Neural cell (in vitro differentiated cells): ENCODE data around the gene NCAPD3. TPM values are rescaled to one million over a fixed set of nuclear protein-coding genes. Genes with fewer than 3 reads are reported as not detected.

Experiments
- H2AFZ ChIP-seq: fragments of 200-600, 300-800 bp; sonication (generic), shearing (Covaris generic); 2 replicates; pipeline ENCODE4 v1.6.0; 2014; ENCODE audit warnings: low read depth, mild to moderate bottlenecking, antibody characterized with exemption, low read length, moderate library complexity
- H3F3A ChIP-seq: fragments of 200-600 bp; shearing (Covaris generic); 2 replicates; pipeline ENCODE4 v1.6.1; 2016; ENCODE audit warnings: mild to moderate bottlenecking, moderate library complexity, mixed read lengths, antibody characterized with exemption, low read length; ENCODE audit not compliant: insufficient read depth, poor library complexity, severe bottlenecking
- H3K27ac ChIP-seq: fragments of 200-600, 300-800 bp; sonication (generic), shearing (Covaris generic); 2 replicates; pipeline ENCODE4 v1.5.1; 2014; ENCODE audit warnings: mild to moderate bottlenecking, low read length, moderate library complexity
- H3K27me3 ChIP-seq: fragments of 300-800, 200-600 bp; sonication (generic), shearing (Covaris generic); 2 replicates; pipeline ENCODE4 v1.6.0; 2014; ENCODE audit warnings: mild to moderate bottlenecking, low read depth, low read length, moderate library complexity; ENCODE audit not compliant: insufficient read depth
- H3K36me3 ChIP-seq: fragments of 300-800, 200-600 bp; sonication (generic), shearing (Covaris generic); 2 replicates; pipeline ENCODE4 v1.5.1; 2014; ENCODE audit warnings: mild to moderate bottlenecking, antibody characterized with exemption, low read length, moderate library complexity; ENCODE audit not compliant: insufficient read depth
- H3K4me2 ChIP-seq: fragments of 300-800, 200-600 bp; sonication (generic), shearing (Covaris generic); 2 replicates; pipeline ENCODE4 v1.6.0; 2014; ENCODE audit warnings: mild to moderate bottlenecking, low read length
- H3K4me3 ChIP-seq: fragments of 300-800, 200-600 bp; sonication (generic), shearing (Covaris generic); 2 replicates; pipeline ENCODE4 v1.5.1; 2014; ENCODE audit warnings: mild to moderate bottlenecking, low read length, moderate library complexity
- H3K79me2 ChIP-seq: fragments of 200-600 bp; shearing (Covaris generic); replicated peaks from 2 replicates; pipeline ENCODE4 v1.6.0; 2014; ENCODE audit warnings: mild to moderate bottlenecking, low read length, moderate library complexity; ENCODE audit not compliant: insufficient read depth
- H3K9ac ChIP-seq: fragments of 300-800, 200-600 bp; sonication (generic), shearing (Covaris generic); 2 replicates; pipeline ENCODE4 v1.6.1; 2016; ENCODE audit warnings: mild to moderate bottlenecking, low read length, mixed read lengths
- H3K9me2 ChIP-seq: fragments of 200-600 bp; shearing (Covaris generic); 2 replicates; pipeline ENCODE4 v1.6.1; 2016; ENCODE audit warnings: mild to moderate bottlenecking, low read length, mixed read lengths; ENCODE audit not compliant: insufficient read depth
- H3K9me3 ChIP-seq: fragments of 200-600, 300-800 bp; sonication (generic), shearing (Covaris generic); 2 replicates; pipeline ENCODE4 v1.6.1; 2016; ENCODE audit warnings: mild to moderate bottlenecking, mixed run types, low read length, moderate library complexity, mixed read lengths
- H4K20me1 ChIP-seq: fragments of 200-600 bp; shearing (Covaris generic); 2 replicates; pipeline ENCODE4 v1.6.1; 2016; ENCODE audit warnings: mild to moderate bottlenecking, mixed run types; ENCODE audit not compliant: insufficient read depth
- EP300 ChIP-seq: fragments of 450-650 bp; conservative IDR thresholded peaks from 2 replicates; pipeline ENCODE4 v1.6.1; 2014; ENCODE audit warnings: antibody characterized with exemption, mild to moderate bottlenecking, moderate library complexity; ENCODE audit not compliant: poor library complexity, severe bottlenecking
- EZH2 ChIP-seq: fragments of 200-600, 300-800 bp; shearing (Covaris generic), sonication (generic); IDR thresholded peaks from 2 replicates; pipeline ENCODE4 v1.6.1; 2014; ENCODE audit warnings: antibody characterized with exemption, low read length, borderline replicate concordance, mild to moderate bottlenecking; ENCODE audit not compliant: insufficient read depth, poor library complexity, severe bottlenecking
- MXI1 ChIP-seq: fragments of 450-650 bp; conservative IDR thresholded peaks from 2 replicates; pipeline ENCODE4 v1.6.1; 2014; ENCODE audit warnings: antibody characterized with exemption, mild to moderate bottlenecking; ENCODE audit not compliant: poor library complexity, severe bottlenecking
- POLR2AphosphoS5 ChIP-seq: IDR thresholded peaks from 2 replicates; pipeline ENCODE4 v1.6.1; 2012
- RAD21 ChIP-seq: fragments of 450-650 bp; conservative IDR thresholded peaks from 2 replicates; pipeline ENCODE4 v1.6.1; 2014; ENCODE audit warnings: antibody characterized with exemption, mild to moderate bottlenecking, moderate library complexity
- REST ChIP-seq: IDR thresholded peaks from 2 replicates; pipeline ENCODE4 v1.6.1; 2012; ENCODE audit warnings: borderline replicate concordance
- SMC3 ChIP-seq: fragments of 450-650 bp; conservative IDR thresholded peaks from 2 replicates; pipeline ENCODE4 v1.6.1; 2014; ENCODE audit warnings: antibody characterized with exemption, mild to moderate bottlenecking, moderate library complexity; ENCODE audit not compliant: poor library complexity
- polyA plus RNA-seq: library from polyadenylated mRNA; depleted of rRNA; stranded (reverse); fragments of >200 nt; gene quantifications from 2 replicates; pipeline ENCODE4 v1.2.3, GENCODE V29; 2014
- TF ChIP-seq, protein P1 (sequence below): fragments of 450-650 bp; IDR thresholded peaks from 2 replicates; pipeline ENCODE4 v1.5.1; 2014; ENCODE audit warnings: antibody characterized with exemption, mild to moderate bottlenecking, moderate library complexity; ENCODE audit not compliant: poor library complexity, severe bottlenecking

NCAPD3 gene
- polyA plus RNA-seq, 1 donor from 2014 or later: 11.9 TPM

DNA sequence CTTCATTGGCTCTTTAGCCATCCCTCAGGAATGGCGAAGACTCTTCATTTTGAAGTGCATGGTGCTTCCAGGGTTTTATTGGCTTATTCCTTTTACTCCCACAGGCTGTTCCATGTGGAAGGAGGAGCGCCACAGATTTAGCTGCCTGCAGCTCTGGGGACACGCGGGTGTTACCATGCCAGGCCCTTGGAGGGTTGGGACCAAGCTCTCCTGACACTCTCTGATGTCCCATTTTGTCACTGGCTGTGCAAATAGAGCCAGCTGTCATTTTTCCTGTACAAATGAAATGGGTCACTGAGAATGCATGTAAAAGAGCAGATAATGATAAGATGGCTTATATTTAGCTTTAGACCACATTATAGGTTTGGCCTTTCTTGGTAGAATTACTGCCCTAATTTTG, 20.1 kb upstream of the NCAPD3 start:
- Histone ChIP-seq H3K27ac (no peak overlapping the region), H3K27me3 (no peaks in the 10 kb centered on the region), H3K4me2 (no peak overlapping the region), H3K4me3 (no peak overlapping the region), H3K9me3 (no peaks in the 10 kb centered on the region), H4K20me1 (no peaks in the 10 kb centered on the region), H2AFZ (no peak overlapping the region), H3K36me3 (peaks cover 11% of the 10 kb centered on the region), H3K9me2 (no peaks in the 10 kb centered on the region), H3F3A (no peaks in the 10 kb centered on the region), H3K9ac (no peak overlapping the region), H3K79me2 (no peaks in the 10 kb centered on the region)
- TF ChIP-seq REST (no peak), EP300 (no peak), SMC3 (no peak), POLR2AphosphoS5 (no peak), EZH2 (no peak)
- TF ChIP-seq, protein P1, sequence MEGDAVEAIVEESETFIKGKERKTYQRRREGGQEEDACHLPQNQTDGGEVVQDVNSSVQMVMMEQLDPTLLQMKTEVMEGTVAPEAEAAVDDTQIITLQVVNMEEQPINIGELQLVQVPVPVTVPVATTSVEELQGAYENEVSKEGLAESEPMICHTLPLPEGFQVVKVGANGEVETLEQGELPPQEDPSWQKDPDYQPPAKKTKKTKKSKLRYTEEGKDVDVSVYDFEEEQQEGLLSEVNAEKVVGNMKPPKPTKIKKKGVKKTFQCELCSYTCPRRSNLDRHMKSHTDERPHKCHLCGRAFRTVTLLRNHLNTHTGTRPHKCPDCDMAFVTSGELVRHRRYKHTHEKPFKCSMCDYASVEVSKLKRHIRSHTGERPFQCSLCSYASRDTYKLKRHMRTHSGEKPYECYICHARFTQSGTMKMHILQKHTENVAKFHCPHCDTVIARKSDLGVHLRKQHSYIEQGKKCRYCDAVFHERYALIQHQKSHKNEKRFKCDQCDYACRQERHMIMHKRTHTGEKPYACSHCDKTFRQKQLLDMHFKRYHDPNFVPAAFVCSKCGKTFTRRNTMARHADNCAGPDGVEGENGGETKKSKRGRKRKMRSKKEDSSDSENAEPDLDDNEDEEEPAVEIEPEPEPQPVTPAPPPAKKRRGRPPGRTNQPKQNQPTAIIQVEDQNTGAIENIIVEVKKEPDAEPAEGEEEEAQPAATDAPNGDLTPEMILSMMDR: no peak

DNA sequence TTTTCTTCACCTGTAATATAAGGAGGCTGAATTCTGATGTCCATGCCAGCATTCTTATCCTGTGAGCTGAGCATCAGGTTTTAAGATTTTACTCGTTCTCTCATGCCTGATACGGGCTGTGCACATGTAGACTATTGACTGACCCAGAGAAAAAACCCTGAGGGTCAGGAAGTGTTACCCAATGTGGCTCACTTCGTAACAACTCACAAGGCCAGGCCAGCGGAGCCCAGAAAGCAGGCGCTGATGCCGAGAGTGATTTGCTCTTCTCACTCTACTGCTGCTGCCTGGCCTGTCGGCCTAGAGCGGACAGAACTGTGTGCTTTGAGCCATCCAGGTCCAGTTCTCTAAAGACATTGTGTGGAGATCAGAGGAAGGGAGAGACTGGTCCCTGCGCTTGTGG, 18.6 kb upstream of the NCAPD3 start:
- Histone ChIP-seq H3K9ac (no peak overlapping the region), H3K9me2 (no peaks in the 10 kb centered on the region), H2AFZ (no peak overlapping the region), H3K36me3 (peaks cover 12% of the 10 kb centered on the region), H3K9me3 (no peaks in the 10 kb centered on the region), H3K4me2 (no peak overlapping the region), H3F3A (no peaks in the 10 kb centered on the region), H3K4me3 (no peak overlapping the region), H3K27me3 (no peaks in the 10 kb centered on the region), H4K20me1 (no peaks in the 10 kb centered on the region), H3K27ac (no peak overlapping the region), H3K79me2 (no peaks in the 10 kb centered on the region)
- no peak for TF ChIP-seq RAD21
- no peak for TF ChIP-seq MXI1
- no peak for TF ChIP-seq REST
